Activated B cell treated with CpG ODN at 0.5 μM for 24 hours (primary cell): ENCODE measurements around the gene UBR4. TPM values are rescaled to one million over a fixed set of nuclear protein-coding genes. Genes with fewer than 3 reads are reported as not detected.

Experiments used
- ATAC-seq: fragments of 200-7000 bp; cut with Tn5 transposase; one replicate; pipeline ENCODE4 v1.10.0; 2021; ENCODE audit warnings: low read depth, mild to moderate bottlenecking, moderate library complexity
- CTCF ChIA-PET: fragments of 350-600 bp; sonication (Branson Sonifier 250); formaldehyde crosslinking; loops from one replicate; lab custom pipeline; 2021; ENCODE audit warnings: antibody characterized with exemption; lab: Charles Lee
- POLR2A ChIA-PET: fragments of 350-600 bp; sonication (Branson Sonifier 250); formaldehyde crosslinking; loops from one replicate; lab custom pipeline; 2021; ENCODE audit warnings: antibody characterized with exemption; lab: Charles Lee
- DNase-seq: peaks from one replicate; pipeline ENCODE4 v3.0.0; 2022
- H3K27ac Mint-ChIP-seq: one replicate; pipeline ENCODE4 v1.8.0; 2020; ENCODE audit warnings: mixed read lengths
- H3K27me3 Mint-ChIP-seq: one replicate; pipeline ENCODE4 v1.8.0; 2021; ENCODE audit warnings: mixed read lengths
- H3K36me3 Mint-ChIP-seq: one replicate; pipeline ENCODE4 v1.8.0; 2021; ENCODE audit warnings: low read depth, mixed read lengths
- H3K4me1 Mint-ChIP-seq: one replicate; pipeline ENCODE4 v1.8.0; 2021; ENCODE audit warnings: mixed read lengths
- H3K4me3 Mint-ChIP-seq: one replicate; pipeline ENCODE4 v1.8.0; 2020; ENCODE audit warnings: mild to moderate bottlenecking, mixed read lengths
- H3K9me3 Mint-ChIP-seq: one replicate; pipeline ENCODE4 v1.8.0; 2020; ENCODE audit warnings: mixed read lengths
- CTCF ChIP-seq: fragments of 200-600 bp; IDR thresholded peaks from one replicate; pipeline ENCODE4 v1.8.0; 2022; ENCODE audit warnings: antibody characterized with exemption, mild to moderate bottlenecking
- intact Hi-C: fragments of 100-400 bp; cut with micrococcal nuclease; formaldehyde crosslinking; loops from one replicate; pipeline ENCODE4 v1.15.1; 2024
- total RNA-seq: library from RNA; stranded (reverse); gene quantifications from 2 replicates; pipeline ENCODE4 v1.2.3, GENCODE V29; 2022

The UBR4 gene
- total RNA-seq, 1 donor from 2014 or later, result 262 TPM

- intact Hi-C loops, result no loop called here
- POLR2A ChIA-PET, result no interaction called here
- no peak for ATAC-seq
- no peak overlapping the region for H3K27ac Mint-ChIP-seq
- H3K4me1 Mint-ChIP-seq, result no peaks in the 10 kb centered on the region
- no peaks in the 10 kb centered on the region for H3K9me3 Mint-ChIP-seq
- CTCF ChIA-PET, result interaction anchor here (1.1 kb wide), 1 partner anchor 126 kb away, joined by 3 read pairs; no protein-coding TSS in a partner anchor
- TF ChIP-seq CTCF, result no peak
- H3K36me3 Mint-ChIP-seq, result no peaks in the 10 kb centered on the region
- peaks cover 11% of the 10 kb centered on the region for H3K27me3 Mint-ChIP-seq
- DNase-seq, result no peak
- H3K4me3 Mint-ChIP-seq, result no peak overlapping the region
Measured at GRCh38 chr1:19032701-19033514, 177.2 kb downstream of the UBR4 start.

- Mint-ChIP-seq H3K9me3 (no peaks in the 10 kb centered on the region), H3K27ac (no peak overlapping the region)
- intact Hi-C loops, result no loop called here
Measured at GRCh38 chr1:19032413-19032695, 177.7 kb downstream of the UBR4 start.

GRCh38 chr1:19029191-19030085 lies 180.6 kb downstream of the UBR4 start:
- CTCF ChIA-PET, result no interaction called here

More at GRCh38 chr1:19032413-19032695, 177.7 kb downstream of the UBR4 start:
- ChIA-PET CTCF (no interaction called here), POLR2A (no interaction called here)
- no peaks in the 10 kb centered on the region for H3K4me1 Mint-ChIP-seq
- ATAC-seq (no peak), DNase-seq (no peak)
- peaks cover 13% of the 10 kb centered on the region for H3K27me3 Mint-ChIP-seq
- no peak for TF ChIP-seq CTCF
- H3K36me3 Mint-ChIP-seq, result no peaks in the 10 kb centered on the region
- no peak overlapping the region for H3K4me3 Mint-ChIP-seq

GRCh38 chr1:19028546-19029129 lies 181.4 kb downstream of the UBR4 start:
- H3K9me3 Mint-ChIP-seq, result peaks cover 11% of the 10 kb centered on the region
- ATAC-seq (no peak), DNase-seq (no peak)
- ChIA-PET POLR2A (no interaction called here), CTCF (no interaction called here)
- TF ChIP-seq CTCF, result no peak
- H3K4me1 Mint-ChIP-seq, result no peaks in the 10 kb centered on the region
- peaks cover 24% of the 10 kb centered on the region for H3K27me3 Mint-ChIP-seq
- H3K4me3 Mint-ChIP-seq, result no peak overlapping the region
- no peak overlapping the region for H3K27ac Mint-ChIP-seq
- intact Hi-C loops, result no loop called here
- H3K36me3 Mint-ChIP-seq, result no peaks in the 10 kb centered on the region

More at GRCh38 chr1:19029191-19030085, 180.6 kb downstream of the UBR4 start:
- Mint-ChIP-seq H3K4me1 (no peaks in the 10 kb centered on the region), H3K27me3 (peaks cover 19% of the 10 kb centered on the region), H3K27ac (no peak overlapping the region), H3K4me3 (no peak overlapping the region), H3K36me3 (no peaks in the 10 kb centered on the region), H3K9me3 (peaks cover 3% of the 10 kb centered on the region)
- TF ChIP-seq CTCF, result no peak
- ATAC-seq (no peak), DNase-seq (no peak)
- POLR2A ChIA-PET, result no interaction called here
- intact Hi-C loops, result no loop called here

- ATAC-seq (no peak), DNase-seq (no peak)
- Mint-ChIP-seq H3K4me1 (no peaks in the 10 kb centered on the region), H3K9me3 (peaks cover 15% of the 10 kb centered on the region), H3K4me3 (no peak overlapping the region), H3K27ac (no peak overlapping the region), H3K36me3 (no peaks in the 10 kb centered on the region), H3K27me3 (peaks cover 24% of the 10 kb centered on the region)
- intact Hi-C loops, result no loop called here
- TF ChIP-seq CTCF, result no peak
- ChIA-PET CTCF (no interaction called here), POLR2A (no interaction called here)
Measured at GRCh38 chr1:19028110-19028509, 182.0 kb downstream of the UBR4 start.
